SK-N-SH treated with all-trans-retinoic acid at 6 μM for 48 hours (cell line): ENCODE results near the gene DIPK1A.

ENCODE experiments used
- CSDC2 ChIP-seq: fragments of 250-450 bp; sonication (Bioruptor Pico); IDR thresholded peaks from 2 replicates; pipeline ENCODE4 v1.5.0; 2020; ENCODE audit warnings: mild to moderate bottlenecking, moderate library complexity
- ISL1 ChIP-seq: fragments of 250-450 bp; sonication (Bioruptor Pico); IDR thresholded peaks from 2 replicates; pipeline ENCODE4 v2.1.2; 2022; ENCODE audit warnings: mild to moderate bottlenecking, moderate library complexity
- ZFP3 ChIP-seq: fragments of 250-450 bp; sonication (Bioruptor Pico); IDR thresholded peaks from 2 replicates; pipeline ENCODE4 v1.5.0; 2020; ENCODE audit warnings: mild to moderate bottlenecking, moderate library complexity
- TF ChIP-seq, protein P1 (sequence below): fragments of 250-450 bp; sonication (Bioruptor Pico); IDR thresholded peaks from 2 replicates; pipeline ENCODE4 v1.8.0; 2020; ENCODE audit warnings: mild to moderate bottlenecking, moderate library complexity, borderline replicate concordance
- TF ChIP-seq, protein P2 (sequence below): fragments of 250-450 bp; sonication (Bioruptor Pico); IDR thresholded peaks from 2 replicates; pipeline ENCODE4 v1.5.1; 2020; ENCODE audit warnings: low read depth, mild to moderate bottlenecking, moderate library complexity

DNA sequence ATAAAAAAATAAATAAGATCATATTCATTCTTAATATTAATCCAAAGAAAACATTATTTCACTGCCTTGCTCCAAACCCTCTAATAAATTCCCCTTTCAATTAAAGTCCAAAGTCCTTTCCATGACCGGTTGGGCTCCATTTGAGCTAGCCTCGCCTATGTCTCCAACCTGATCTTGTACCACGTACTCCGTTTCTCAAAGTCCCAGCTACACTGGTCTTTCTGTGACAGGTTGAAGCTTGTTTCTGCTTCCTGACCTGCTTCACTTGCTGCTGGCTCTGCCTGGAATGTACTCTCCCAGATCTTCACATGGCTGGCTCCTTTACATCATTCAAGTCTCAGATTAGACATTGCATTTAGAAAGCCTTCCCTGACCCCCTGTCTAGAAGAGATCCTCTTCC lies 113.1 kb downstream of the DIPK1A start:
- TF ChIP-seq, protein P1, sequence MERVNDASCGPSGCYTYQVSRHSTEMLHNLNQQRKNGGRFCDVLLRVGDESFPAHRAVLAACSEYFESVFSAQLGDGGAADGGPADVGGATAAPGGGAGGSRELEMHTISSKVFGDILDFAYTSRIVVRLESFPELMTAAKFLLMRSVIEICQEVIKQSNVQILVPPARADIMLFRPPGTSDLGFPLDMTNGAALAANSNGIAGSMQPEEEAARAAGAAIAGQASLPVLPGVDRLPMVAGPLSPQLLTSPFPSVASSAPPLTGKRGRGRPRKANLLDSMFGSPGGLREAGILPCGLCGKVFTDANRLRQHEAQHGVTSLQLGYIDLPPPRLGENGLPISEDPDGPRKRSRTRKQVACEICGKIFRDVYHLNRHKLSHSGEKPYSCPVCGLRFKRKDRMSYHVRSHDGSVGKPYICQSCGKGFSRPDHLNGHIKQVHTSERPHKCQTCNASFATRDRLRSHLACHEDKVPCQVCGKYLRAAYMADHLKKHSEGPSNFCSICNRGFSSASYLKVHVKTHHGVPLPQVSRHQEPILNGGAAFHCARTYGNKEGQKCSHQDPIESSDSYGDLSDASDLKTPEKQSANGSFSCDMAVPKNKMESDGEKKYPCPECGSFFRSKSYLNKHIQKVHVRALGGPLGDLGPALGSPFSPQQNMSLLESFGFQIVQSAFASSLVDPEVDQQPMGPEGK (CRISPR knock-in tag), result no peak
- TF ChIP-seq, protein P2, sequence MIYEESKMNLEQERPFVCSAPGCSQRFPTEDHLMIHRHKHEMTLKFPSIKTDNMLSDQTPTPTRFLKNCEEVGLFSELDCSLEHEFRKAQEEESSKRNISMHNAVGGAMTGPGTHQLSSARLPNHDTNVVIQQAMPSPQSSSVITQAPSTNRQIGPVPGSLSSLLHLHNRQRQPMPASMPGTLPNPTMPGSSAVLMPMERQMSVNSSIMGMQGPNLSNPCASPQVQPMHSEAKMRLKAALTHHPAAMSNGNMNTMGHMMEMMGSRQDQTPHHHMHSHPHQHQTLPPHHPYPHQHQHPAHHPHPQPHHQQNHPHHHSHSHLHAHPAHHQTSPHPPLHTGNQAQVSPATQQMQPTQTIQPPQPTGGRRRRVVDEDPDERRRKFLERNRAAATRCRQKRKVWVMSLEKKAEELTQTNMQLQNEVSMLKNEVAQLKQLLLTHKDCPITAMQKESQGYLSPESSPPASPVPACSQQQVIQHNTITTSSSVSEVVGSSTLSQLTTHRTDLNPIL (CRISPR knock-in tag), result no peak
- TF ChIP-seq CSDC2 (CRISPR knock-in tag) (no peak), ZFP3 (CRISPR knock-in tag) (no peak), ISL1 (no peak)
